IPS-18a (cell line): Measurements from ENCODE around the gene ROBO1.

ENCODE experiments used
- H3K27ac ChIP-seq: one replicate; pipeline ENCODE4 v1.5.1; 2013; ENCODE audit warnings: low read length
- H3K27me3 ChIP-seq: one replicate; pipeline ENCODE4 v1.6.1; 2013; ENCODE audit warnings: mild to moderate bottlenecking, low read length; ENCODE audit not compliant: control insufficient read depth, insufficient read depth
- H3K36me3 ChIP-seq: one replicate; pipeline ENCODE4 v1.6.1; 2013; ENCODE audit warnings: low read depth, low read length; ENCODE audit not compliant: control insufficient read depth
- H3K4me1 ChIP-seq: one replicate; pipeline ENCODE4 v1.6.1; 2013; ENCODE audit warnings: low read depth, low read length; ENCODE audit not compliant: control insufficient read depth
- H3K4me3 ChIP-seq: one replicate; pipeline ENCODE4 v1.5.1; 2013; ENCODE audit warnings: low read length
- H3K9ac ChIP-seq: one replicate; pipeline ENCODE4 v1.6.1; 2013; ENCODE audit warnings: mild to moderate bottlenecking, low read length, moderate library complexity
- H3K9me3 ChIP-seq: one replicate; pipeline ENCODE4 v1.6.1; 2013; ENCODE audit warnings: low read depth, low read length; ENCODE audit not compliant: control insufficient read depth

The ROBO1 gene

DNA sequence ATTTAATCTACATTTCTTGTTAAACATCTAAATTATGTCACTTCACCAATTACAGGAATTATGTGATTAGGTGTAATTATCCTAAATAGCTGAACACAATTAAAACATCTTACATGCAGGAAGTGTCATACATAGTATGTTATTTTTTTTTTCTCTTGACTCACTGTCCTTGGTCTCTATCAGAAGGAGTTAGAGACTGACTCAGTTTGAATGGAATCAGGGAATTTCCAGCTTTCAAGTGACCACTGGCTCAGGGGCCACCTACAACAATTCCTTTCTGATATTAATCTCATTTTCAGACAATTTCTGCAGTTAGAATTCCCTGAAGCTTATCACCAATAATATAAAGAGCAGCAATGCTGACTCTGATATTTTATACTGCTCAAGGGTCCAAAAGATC lies 400.7 kb downstream of the ROBO1 start:
- Histone ChIP-seq H3K9me3 (peaks cover 7% of the 10 kb centered on the region), H3K9ac (no peak overlapping the region), H3K4me3 (no peak overlapping the region), H3K27ac (no peak overlapping the region), H3K36me3 (no peaks in the 10 kb centered on the region), H3K4me1 (peaks cover 20% of the 10 kb centered on the region), H3K27me3 (no peaks in the 10 kb centered on the region)

DNA sequence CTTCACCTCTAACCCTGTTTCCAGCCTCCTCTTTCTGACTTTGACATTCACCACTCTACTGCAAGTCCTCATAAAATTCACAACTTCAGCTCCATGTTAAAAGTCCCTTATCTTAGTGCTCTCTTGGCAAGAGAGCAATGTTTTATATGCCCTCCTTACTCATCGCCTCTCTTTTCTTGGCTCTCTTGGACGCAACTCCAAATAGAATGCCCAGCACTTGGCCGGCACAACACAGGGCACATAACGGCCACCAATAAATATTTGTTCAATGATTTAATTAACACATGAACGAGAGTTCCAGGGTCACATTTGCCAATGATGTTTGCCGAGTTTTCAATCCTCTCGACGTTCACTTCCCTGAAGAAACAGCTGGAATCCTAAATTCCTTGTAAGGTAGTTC lies 401.4 kb downstream of the ROBO1 start:
- H3K9ac ChIP-seq, result no peak overlapping the region
- no peaks in the 10 kb centered on the region for H3K36me3 ChIP-seq
- no peak overlapping the region for H3K4me3 ChIP-seq
- no peaks in the 10 kb centered on the region for H3K27me3 ChIP-seq
- H3K27ac ChIP-seq, result no peak overlapping the region
- peaks cover 24% of the 10 kb centered on the region for H3K4me1 ChIP-seq
- peaks cover 2% of the 10 kb centered on the region for H3K9me3 ChIP-seq

DNA sequence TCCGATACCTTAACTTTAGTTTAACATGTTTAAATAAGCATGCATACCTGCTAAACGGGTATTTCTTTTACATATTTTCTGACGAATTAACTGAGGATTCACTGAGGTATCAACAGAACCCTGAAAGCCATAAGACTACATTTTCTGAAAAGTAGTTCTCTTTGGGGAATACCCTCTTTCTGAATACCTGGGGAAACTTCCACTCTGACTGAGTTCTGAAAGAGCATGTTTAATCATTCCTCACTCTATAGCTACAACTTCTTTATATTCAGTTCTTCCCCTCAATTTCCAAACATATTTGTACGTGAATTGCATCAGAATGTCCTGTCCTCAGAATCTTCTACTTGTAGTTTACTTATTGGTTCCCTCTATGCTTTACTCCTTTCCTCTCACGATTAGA lies 403.0 kb downstream of the ROBO1 start:
- Histone ChIP-seq H3K9ac (no peak overlapping the region), H3K9me3 (no peaks in the 10 kb centered on the region), H3K27me3 (no peaks in the 10 kb centered on the region)

DNA sequence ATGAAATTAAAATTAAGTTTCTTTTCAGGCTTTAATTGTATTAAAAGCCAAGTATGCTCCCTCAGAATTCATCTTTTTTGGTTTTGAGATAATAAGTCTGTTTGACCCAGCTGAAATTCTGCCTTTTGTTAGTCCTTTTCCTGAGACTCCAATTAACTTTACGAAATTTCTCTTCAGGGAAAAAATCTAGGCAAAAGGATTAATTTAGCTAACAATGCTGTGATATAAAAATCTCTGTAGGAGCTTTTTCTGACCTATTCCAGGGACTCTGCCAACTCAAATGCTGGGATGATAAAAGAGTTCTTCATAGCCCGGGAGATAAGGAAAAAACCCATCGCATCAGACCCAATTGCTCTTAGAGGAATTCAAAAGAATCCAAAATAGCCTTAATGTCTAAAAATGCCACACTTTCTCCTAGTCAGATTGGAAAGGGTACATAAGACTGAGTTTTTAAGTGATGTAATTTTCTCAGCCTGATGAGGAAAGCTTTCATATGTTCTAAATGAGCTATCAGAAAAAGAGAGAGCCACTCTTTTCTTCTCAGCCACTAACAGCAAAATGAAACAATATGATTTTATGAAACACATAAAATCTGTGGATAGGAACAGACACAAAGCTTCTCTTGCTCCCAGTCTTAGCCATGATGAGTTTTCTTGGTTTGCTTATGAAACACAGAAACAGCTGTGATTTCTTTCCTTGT lies 405.1 kb downstream of the ROBO1 start:
- Histone ChIP-seq H3K4me3 (no peak overlapping the region), H3K27ac (no peak overlapping the region), H3K36me3 (no peaks in the 10 kb centered on the region), H3K9me3 (no peaks in the 10 kb centered on the region), H3K27me3 (no peaks in the 10 kb centered on the region), H3K9ac (no peak overlapping the region), H3K4me1 (peaks cover 16% of the 10 kb centered on the region)

More for the DNA sequence above, 403.0 kb downstream of the ROBO1 start:
- Histone ChIP-seq H3K4me1 (peaks cover 26% of the 10 kb centered on the region), H3K4me3 (no peak overlapping the region), H3K36me3 (no peaks in the 10 kb centered on the region), H3K27ac (no peak overlapping the region)

DNA sequence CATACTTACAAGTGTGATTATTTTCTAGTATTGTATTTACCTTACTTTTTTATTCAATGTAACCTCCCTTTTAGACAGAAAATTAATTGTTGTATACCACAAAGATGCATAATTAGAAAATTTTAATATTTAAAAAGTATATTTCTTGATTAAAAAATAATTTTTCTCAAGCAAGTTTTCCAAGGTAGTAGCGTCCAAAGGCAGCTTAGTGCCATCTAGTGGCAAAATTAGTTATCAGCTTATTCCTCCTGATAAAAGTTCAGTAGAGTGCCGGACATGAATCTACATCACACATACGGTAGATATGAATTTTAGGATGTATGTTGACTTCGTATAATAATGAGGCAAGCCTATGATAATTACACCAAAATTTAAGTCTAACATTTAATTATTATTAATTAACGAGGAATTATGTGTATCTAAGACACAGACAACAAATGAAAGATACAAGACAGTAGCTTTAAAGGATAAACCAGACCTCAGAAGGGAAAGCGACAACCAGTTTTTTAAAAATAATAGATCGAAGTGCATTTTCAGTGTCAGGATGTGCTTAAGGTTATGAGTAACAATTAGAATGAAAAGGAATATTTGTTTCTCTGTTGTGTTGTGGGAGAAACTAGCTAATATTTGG lies 405.9 kb downstream of the ROBO1 start:
- Histone ChIP-seq H3K4me3 (no peak overlapping the region), H3K27ac (no peak overlapping the region)

DNA sequence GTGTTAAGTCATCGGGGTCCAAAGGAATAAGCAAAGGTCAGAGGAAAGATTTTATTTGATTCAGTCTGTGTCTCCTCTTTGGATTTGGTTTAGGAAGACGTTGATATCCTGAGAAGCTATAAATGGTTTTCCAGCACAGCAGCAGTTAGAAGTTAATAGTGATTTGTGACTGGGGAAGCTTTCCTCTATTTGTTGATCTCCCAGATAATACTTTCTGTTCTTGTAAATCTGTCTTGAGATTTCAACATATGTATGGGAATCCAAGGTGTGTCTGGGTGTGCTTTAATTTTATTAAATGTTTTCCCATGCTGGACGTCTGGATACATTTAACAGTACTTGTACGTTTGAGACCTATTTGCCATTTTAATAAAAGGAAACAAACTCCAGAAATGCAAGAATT lies 409.5 kb downstream of the ROBO1 start:
- H3K9ac ChIP-seq, result no peak overlapping the region

More for the DNA sequence above, 405.9 kb downstream of the ROBO1 start:
- Histone ChIP-seq H3K27me3 (no peaks in the 10 kb centered on the region), H3K9ac (no peak overlapping the region), H3K36me3 (no peaks in the 10 kb centered on the region), H3K4me1 (peaks cover 16% of the 10 kb centered on the region), H3K9me3 (no peaks in the 10 kb centered on the region)

DNA sequence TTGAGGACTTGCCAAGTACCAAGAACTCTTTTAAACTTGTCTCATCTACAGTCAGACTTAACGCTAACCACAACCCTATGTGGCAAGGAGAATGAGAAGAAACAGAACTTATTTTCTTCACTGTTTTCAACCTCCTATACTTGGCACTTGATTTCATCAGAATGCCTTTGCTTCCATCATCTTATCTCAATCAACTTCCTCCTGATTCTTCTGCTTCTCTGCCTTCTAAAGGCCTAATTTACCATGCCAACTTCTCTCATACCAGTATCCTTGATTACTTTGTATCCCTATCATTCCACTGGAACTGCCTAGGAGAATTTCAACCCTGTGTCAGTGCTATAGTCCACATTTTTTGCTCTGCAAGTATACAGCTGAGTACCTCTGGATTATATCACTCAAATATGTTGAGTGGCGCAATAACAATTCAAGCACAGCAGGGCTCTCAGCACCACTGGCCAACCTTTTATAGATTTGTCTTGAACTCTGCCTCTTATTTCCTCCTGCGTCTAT lies 413.6 kb downstream of the ROBO1 start:
- Histone ChIP-seq H3K27me3 (no peaks in the 10 kb centered on the region), H3K36me3 (no peaks in the 10 kb centered on the region), H3K4me1 (no peaks in the 10 kb centered on the region), H3K9me3 (no peaks in the 10 kb centered on the region), H3K4me3 (no peak overlapping the region), H3K27ac (no peak overlapping the region), H3K9ac (no peak overlapping the region)

More for the DNA sequence above, 409.5 kb downstream of the ROBO1 start:
- Histone ChIP-seq H3K9me3 (no peaks in the 10 kb centered on the region), H3K4me3 (no peak overlapping the region), H3K4me1 (peaks cover 16% of the 10 kb centered on the region), H3K36me3 (no peaks in the 10 kb centered on the region), H3K27me3 (no peaks in the 10 kb centered on the region), H3K27ac (no peak overlapping the region)

DNA sequence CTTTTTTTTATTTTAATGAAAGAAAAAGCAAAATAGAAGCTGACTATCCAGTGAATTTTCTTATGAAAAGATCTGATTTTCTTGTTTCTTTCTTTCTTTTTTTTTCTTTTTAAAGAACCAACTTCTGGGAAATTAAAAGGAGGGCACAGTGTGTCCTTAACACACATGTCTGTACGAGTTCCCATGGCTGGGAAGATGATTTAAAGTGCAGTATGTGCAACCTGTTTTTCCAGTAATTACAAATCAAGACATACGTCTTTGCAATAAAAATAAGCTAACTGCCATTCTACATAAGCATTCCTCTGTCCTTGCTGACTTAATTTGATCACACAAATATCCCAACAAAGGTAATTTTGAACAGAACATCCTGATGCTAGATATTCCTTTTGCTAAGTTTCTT lies 416.1 kb downstream of the ROBO1 start:
- Histone ChIP-seq H3K9me3 (no peaks in the 10 kb centered on the region), H3K9ac (no peak overlapping the region)

DNA sequence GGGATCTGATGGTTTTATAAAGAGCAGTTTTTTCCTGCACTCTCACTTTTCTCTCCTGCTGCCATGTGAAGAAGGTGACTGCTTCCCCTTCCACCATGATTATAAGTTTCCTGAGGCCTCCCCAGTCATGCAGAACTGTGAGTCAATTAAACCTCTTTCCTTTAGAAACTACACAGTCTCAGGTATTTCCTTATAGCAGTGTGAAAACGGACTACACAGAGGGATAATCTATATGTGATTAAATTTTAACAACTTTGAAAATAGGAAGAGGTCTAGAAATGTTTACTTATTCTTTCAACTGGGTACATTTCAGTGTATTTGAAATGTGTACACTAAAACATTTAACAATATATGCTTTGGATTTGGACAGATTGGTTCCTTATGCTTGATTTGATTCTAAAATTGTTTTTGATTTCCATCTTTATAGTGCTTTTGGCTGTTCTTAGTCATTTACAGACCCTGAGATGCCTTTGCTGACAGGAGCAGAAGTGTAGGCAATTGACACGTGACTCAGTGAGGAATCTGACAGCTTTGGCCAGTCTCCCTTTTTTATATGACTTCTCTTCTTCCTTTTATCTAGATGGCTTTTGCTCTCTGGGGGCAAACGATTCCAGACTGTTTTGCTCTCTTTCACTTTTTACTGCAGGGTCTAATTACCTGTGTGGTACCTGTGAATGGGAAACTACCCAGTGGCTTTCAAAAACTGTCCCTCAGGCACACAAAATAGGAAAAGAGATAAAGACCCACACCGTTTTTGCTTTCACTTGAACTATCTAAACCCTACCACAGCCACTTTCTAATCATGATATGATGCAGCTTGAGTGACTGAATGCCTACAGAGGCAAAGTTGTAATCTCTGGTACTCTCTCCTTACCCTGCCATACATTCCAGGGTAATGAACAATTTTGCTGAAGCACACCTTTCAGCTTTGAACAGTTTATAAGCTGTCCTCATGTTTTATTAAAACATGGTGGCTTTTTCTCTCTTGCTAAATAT lies 422.6 kb downstream of the ROBO1 start:
- Histone ChIP-seq H3K4me1 (no peaks in the 10 kb centered on the region), H3K36me3 (no peaks in the 10 kb centered on the region), H3K27ac (no peak overlapping the region), H3K27me3 (no peaks in the 10 kb centered on the region), H3K9me3 (no peaks in the 10 kb centered on the region), H3K9ac (no peak overlapping the region), H3K4me3 (no peak overlapping the region)

More for the DNA sequence above, 416.1 kb downstream of the ROBO1 start:
- Histone ChIP-seq H3K36me3 (no peaks in the 10 kb centered on the region), H3K4me1 (no peaks in the 10 kb centered on the region), H3K27ac (no peak overlapping the region), H3K27me3 (no peaks in the 10 kb centered on the region), H3K4me3 (no peak overlapping the region)

DNA sequence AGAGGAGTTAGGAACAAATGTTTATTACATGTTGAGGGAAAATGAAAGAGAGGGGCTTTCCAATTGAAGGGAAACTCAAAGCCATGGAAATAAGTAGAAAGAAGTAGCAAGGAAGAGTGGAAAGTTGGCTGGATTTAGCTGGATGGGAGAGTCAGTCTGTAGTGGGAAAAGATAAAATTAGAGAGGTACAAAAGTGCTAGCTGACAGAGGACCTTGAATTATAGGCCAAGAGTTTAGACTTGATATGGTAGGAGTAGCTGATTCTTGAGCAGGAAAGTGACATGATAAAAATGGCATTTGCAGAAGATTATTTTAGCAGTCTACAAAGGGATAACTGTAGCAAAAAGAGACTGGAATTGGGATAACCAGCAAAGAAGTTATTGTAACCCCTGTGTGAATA lies 425.8 kb downstream of the ROBO1 start:
- no peaks in the 10 kb centered on the region for H3K27me3 ChIP-seq
- no peaks in the 10 kb centered on the region for H3K4me1 ChIP-seq
- no peak overlapping the region for H3K4me3 ChIP-seq
- no peak overlapping the region for H3K9ac ChIP-seq
- no peak overlapping the region for H3K27ac ChIP-seq
- H3K9me3 ChIP-seq, result no peaks in the 10 kb centered on the region
- no peaks in the 10 kb centered on the region for H3K36me3 ChIP-seq

DNA sequence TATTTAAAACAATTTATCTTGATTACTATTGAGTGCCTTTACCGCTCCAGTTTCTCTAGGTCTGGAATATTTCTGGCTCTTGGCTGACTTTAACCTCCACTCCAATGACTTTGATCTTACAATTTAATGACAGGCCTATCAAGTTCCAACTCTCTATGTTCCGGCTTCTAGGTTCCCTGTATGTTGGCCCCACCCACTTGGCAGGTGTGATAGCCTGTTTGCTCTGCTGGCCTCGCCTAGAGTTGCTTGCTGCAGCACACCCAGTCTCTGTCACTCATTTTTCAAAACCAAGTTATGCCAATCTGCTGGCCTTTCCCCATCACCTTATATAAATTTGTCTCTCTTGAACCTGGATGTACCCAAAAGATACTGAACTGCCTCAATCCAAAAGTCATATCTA lies 428.0 kb downstream of the ROBO1 start:
- Histone ChIP-seq H3K27me3 (no peaks in the 10 kb centered on the region), H3K36me3 (no peaks in the 10 kb centered on the region), H3K27ac (no peak overlapping the region), H3K4me1 (no peaks in the 10 kb centered on the region), H3K9ac (no peak overlapping the region), H3K9me3 (peaks cover 6% of the 10 kb centered on the region), H3K4me3 (no peak overlapping the region)
